ENCODE data around the gene DMRTA2.

The DMRTA2 gene

GRCh38 chr1:50369008-50369634 is 54.1 kb downstream of the DMRTA2 start:
- TF ChIP-seq, protein P1, sequence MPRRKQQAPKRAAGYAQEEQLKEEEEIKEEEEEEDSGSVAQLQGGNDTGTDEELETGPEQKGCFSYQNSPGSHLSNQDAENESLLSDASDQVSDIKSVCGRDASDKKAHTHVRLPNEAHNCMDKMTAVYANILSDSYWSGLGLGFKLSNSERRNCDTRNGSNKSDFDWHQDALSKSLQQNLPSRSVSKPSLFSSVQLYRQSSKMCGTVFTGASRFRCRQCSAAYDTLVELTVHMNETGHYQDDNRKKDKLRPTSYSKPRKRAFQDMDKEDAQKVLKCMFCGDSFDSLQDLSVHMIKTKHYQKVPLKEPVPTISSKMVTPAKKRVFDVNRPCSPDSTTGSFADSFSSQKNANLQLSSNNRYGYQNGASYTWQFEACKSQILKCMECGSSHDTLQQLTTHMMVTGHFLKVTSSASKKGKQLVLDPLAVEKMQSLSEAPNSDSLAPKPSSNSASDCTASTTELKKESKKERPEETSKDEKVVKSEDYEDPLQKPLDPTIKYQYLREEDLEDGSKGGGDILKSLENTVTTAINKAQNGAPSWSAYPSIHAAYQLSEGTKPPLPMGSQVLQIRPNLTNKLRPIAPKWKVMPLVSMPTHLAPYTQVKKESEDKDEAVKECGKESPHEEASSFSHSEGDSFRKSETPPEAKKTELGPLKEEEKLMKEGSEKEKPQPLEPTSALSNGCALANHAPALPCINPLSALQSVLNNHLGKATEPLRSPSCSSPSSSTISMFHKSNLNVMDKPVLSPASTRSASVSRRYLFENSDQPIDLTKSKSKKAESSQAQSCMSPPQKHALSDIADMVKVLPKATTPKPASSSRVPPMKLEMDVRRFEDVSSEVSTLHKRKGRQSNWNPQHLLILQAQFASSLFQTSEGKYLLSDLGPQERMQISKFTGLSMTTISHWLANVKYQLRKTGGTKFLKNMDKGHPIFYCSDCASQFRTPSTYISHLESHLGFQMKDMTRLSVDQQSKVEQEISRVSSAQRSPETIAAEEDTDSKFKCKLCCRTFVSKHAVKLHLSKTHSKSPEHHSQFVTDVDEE (CRISPR knock-in tag; IDR thresholded peaks at IDR 0.05), result no peak
- no peak for TF ChIP-seq ZNF70 (CRISPR knock-in tag; IDR thresholded peaks at IDR 0.05)
- no peak for TF ChIP-seq ARNTL (CRISPR knock-in tag; IDR thresholded peaks at IDR 0.05; ENCODE audit: borderline replicate concordance, low read depth)
- TF ChIP-seq TOX (CRISPR knock-in tag; IDR thresholded peaks at IDR 0.05; ENCODE audit: borderline replicate concordance), result no peak
- TF ChIP-seq CSDC2 (CRISPR knock-in tag; IDR thresholded peaks at IDR 0.05), result no peak
- TF ChIP-seq, protein P2, sequence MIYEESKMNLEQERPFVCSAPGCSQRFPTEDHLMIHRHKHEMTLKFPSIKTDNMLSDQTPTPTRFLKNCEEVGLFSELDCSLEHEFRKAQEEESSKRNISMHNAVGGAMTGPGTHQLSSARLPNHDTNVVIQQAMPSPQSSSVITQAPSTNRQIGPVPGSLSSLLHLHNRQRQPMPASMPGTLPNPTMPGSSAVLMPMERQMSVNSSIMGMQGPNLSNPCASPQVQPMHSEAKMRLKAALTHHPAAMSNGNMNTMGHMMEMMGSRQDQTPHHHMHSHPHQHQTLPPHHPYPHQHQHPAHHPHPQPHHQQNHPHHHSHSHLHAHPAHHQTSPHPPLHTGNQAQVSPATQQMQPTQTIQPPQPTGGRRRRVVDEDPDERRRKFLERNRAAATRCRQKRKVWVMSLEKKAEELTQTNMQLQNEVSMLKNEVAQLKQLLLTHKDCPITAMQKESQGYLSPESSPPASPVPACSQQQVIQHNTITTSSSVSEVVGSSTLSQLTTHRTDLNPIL (CRISPR knock-in tag; IDR thresholded peaks at IDR 0.05; ENCODE audit: low read depth), result no peak
- TF ChIP-seq ZC3H10 (CRISPR knock-in tag; IDR thresholded peaks at IDR 0.05), result no peak
- no peak for TF ChIP-seq ZNF565 (CRISPR knock-in tag; conservative IDR thresholded peaks at IDR 0.05; ENCODE audit: low read depth)
- TF ChIP-seq BACH2 (CRISPR knock-in tag; IDR thresholded peaks at IDR 0.05; ENCODE audit: borderline replicate concordance), result no peak
- TF ChIP-seq RARB (CRISPR knock-in tag; IDR thresholded peaks at IDR 0.05), result no peak
- TF ChIP-seq OSR1 (CRISPR knock-in tag; IDR thresholded peaks at IDR 0.05), result no peak
- no peak for TF ChIP-seq ESRRG (CRISPR knock-in tag; IDR thresholded peaks at IDR 0.05)
- no peak for TF ChIP-seq GLIS3 (CRISPR knock-in tag; IDR thresholded peaks at IDR 0.05)
- TF ChIP-seq PPARA (CRISPR knock-in tag; IDR thresholded peaks at IDR 0.05; ENCODE audit: borderline replicate concordance), result no peak
- no peak for TF ChIP-seq SNAI2 (CRISPR knock-in tag; IDR thresholded peaks at IDR 0.05)
- TF ChIP-seq, protein P3, sequence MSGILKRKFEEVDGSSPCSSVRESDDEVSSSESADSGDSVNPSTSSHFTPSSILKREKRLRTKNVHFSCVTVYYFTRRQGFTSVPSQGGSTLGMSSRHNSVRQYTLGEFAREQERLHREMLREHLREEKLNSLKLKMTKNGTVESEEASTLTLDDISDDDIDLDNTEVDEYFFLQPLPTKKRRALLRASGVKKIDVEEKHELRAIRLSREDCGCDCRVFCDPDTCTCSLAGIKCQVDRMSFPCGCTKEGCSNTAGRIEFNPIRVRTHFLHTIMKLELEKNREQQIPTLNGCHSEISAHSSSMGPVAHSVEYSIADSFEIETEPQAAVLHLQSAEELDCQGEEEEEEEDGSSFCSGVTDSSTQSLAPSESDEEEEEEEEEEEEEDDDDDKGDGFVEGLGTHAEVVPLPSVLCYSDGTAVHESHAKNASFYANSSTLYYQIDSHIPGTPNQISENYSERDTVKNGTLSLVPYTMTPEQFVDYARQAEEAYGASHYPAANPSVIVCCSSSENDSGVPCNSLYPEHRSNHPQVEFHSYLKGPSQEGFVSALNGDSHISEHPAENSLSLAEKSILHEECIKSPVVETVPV (CRISPR knock-in tag; IDR thresholded peaks at IDR 0.05), result no peak
- no peak for TF ChIP-seq PATZ1 (CRISPR knock-in tag; IDR thresholded peaks at IDR 0.05; ENCODE audit: borderline replicate concordance)
- no peak for TF ChIP-seq ZFP30 (CRISPR knock-in tag; IDR thresholded peaks at IDR 0.05)
- TF ChIP-seq POU6F1 (CRISPR knock-in tag; IDR thresholded peaks at IDR 0.05; ENCODE audit: borderline replicate concordance, low read depth), result no peak
- no peak for ATAC-seq

DNA sequence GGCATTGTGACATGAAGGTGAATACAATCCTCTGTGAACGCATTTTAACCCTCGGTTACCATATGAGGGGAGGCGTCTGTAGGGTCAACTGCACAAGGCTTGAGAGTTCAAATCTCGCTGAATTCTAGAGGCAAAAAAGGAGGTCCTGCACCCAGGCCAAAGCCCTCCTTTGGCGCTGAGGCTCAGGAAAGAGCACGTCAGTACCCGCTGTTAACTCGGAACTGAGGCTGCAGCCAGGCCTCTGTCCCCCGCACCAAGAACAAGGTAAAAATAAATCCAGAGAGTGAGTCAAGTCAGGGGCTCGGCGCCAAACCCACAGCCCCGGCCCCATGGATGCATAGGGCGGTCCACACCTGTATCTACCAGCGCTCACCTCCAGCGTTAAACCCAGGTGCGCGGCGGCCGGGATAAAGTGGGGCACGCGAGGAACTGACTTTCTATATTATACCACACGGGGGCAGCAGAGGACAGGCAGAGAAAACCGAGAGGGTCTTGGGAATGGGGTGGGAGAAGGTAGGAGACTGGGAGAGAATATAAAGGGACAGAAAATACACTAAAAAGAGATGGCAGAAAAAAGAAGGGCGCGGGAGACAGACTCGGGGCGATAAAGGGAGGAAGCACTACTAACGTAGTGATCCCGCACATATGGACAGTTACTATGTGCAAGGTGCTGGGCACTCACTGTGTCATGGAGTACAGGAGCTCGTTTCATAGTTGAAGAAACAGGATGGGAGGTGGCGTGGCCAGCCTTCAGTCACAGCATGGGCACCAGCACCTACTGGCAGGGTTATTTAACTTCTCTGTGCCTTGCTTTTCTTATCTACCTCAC is 54.9 kb downstream of the DMRTA2 start:
- ATAC-seq, result peak; percentile 83
- TF ChIP-seq, protein P2 (CRISPR knock-in tag; IDR thresholded peaks at IDR 0.05; ENCODE audit: low read depth), result no peak
- TF ChIP-seq GLIS3 (CRISPR knock-in tag; IDR thresholded peaks at IDR 0.05), result no peak
- no peak for TF ChIP-seq ESRRG (CRISPR knock-in tag; IDR thresholded peaks at IDR 0.05)
- TF ChIP-seq TCF4 (CRISPR knock-in tag; IDR thresholded peaks at IDR 0.05; ENCODE audit: borderline replicate concordance), result no peak
- no peak for TF ChIP-seq ZNF8 (CRISPR knock-in tag; IDR thresholded peaks at IDR 0.05)
- TF ChIP-seq OSR1 (CRISPR knock-in tag; IDR thresholded peaks at IDR 0.05), result no peak
- no peak for TF ChIP-seq BACH2 (CRISPR knock-in tag; IDR thresholded peaks at IDR 0.05; ENCODE audit: borderline replicate concordance)
- TF ChIP-seq ZC3H10 (CRISPR knock-in tag; IDR thresholded peaks at IDR 0.05), result no peak
- TF ChIP-seq, protein P3 (CRISPR knock-in tag; IDR thresholded peaks at IDR 0.05), result no peak
- no peak for TF ChIP-seq TOX (CRISPR knock-in tag; IDR thresholded peaks at IDR 0.05; ENCODE audit: borderline replicate concordance)
- TF ChIP-seq, protein P1 (CRISPR knock-in tag; IDR thresholded peaks at IDR 0.05), result no peak
- no peak for TF ChIP-seq ZNF70 (CRISPR knock-in tag; IDR thresholded peaks at IDR 0.05)
- no peak for TF ChIP-seq ZFP30 (CRISPR knock-in tag; IDR thresholded peaks at IDR 0.05)
- TF ChIP-seq CSDC2 (CRISPR knock-in tag; IDR thresholded peaks at IDR 0.05), result no peak
- TF ChIP-seq RARB (CRISPR knock-in tag; IDR thresholded peaks at IDR 0.05), result no peak
- no peak for TF ChIP-seq ARNTL (CRISPR knock-in tag; IDR thresholded peaks at IDR 0.05; ENCODE audit: borderline replicate concordance, low read depth)

All from SK-N-SH treated with all-trans-retinoic acid at 6 μM for 48 hours (cell line).